HFFc6 (cell line): ENCODE results near the gene EHBP1. TPM values are rescaled to one million over a fixed set of nuclear protein-coding genes. Genes with fewer than 3 reads are reported as not detected.

ENCODE experiments used
- DNase-seq: peaks from one replicate; pipeline ENCODE4 v3.0.0-alpha.2; 2018
- H3K27ac Mint-ChIP-seq: 2 replicates; pipeline ENCODE4 v1.8.0; 2020; ENCODE audit warnings: mild to moderate bottlenecking, mixed read lengths
- H3K27me3 Mint-ChIP-seq: 2 replicates; pipeline ENCODE4 v1.8.0; 2021; ENCODE audit warnings: mild to moderate bottlenecking, moderate library complexity, mixed read lengths; ENCODE audit not compliant: insufficient read depth
- H3K36me3 Mint-ChIP-seq: 2 replicates; pipeline ENCODE4 v1.8.0; 2021; ENCODE audit warnings: low read depth, mixed read lengths
- H3K4me1 Mint-ChIP-seq: 2 replicates; pipeline ENCODE4 v1.8.0; 2020; ENCODE audit warnings: low read depth, mixed read lengths
- H3K4me3 Mint-ChIP-seq: 2 replicates; pipeline ENCODE4 v1.8.0; 2020; ENCODE audit warnings: mild to moderate bottlenecking, moderate library complexity, mixed read lengths
- H3K9me3 Mint-ChIP-seq: 2 replicates; pipeline ENCODE4 v1.8.0; 2020; ENCODE audit warnings: mild to moderate bottlenecking, mixed read lengths
- total RNA-seq, 6 experiments: library from RNA; stranded (reverse); fragmentation: NEBNext Ultra II Directional; extraction: Animal tissue kit (Norgen Biotek cat#: 25700); gene quantifications; 2 replicates in 1 of 6; 3 replicates in 5 of 6; pipeline ENCODE4 v1.2.3, GENCODE V29; 2021
- TF ChIP-seq, protein P1 (sequence below): fragments of 200-600 bp; sonication (generic); IDR thresholded peaks from 2 replicates; pipeline ENCODE4 v1.5.0; 2021; ENCODE audit warnings: antibody characterized with exemption, mild to moderate bottlenecking

Gene EHBP1
- total RNA-seq, 6 experiments from 2014 or later = 72.7 to 87.3 (median 80.6) TPM

DNA sequence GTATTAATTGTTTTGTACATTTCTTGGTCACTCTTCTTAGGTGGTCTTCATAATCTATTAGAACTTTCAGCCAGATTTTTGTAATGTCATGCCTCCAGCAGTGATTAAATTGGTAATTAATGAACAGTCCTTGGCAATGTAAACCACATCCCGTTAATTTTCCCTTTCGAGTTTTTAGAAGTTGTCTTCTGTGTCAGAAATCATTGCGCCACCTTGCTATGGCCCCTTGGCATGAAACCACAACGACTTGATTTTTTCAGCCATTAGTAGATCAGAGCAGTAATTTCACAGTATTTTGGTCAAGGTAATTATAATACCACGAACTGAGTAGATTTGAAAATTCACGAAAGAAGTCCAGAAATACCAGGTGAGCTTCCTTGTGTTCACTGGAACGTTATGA, 259.2 kb downstream of the EHBP1 start:
- TF ChIP-seq, protein P1, sequence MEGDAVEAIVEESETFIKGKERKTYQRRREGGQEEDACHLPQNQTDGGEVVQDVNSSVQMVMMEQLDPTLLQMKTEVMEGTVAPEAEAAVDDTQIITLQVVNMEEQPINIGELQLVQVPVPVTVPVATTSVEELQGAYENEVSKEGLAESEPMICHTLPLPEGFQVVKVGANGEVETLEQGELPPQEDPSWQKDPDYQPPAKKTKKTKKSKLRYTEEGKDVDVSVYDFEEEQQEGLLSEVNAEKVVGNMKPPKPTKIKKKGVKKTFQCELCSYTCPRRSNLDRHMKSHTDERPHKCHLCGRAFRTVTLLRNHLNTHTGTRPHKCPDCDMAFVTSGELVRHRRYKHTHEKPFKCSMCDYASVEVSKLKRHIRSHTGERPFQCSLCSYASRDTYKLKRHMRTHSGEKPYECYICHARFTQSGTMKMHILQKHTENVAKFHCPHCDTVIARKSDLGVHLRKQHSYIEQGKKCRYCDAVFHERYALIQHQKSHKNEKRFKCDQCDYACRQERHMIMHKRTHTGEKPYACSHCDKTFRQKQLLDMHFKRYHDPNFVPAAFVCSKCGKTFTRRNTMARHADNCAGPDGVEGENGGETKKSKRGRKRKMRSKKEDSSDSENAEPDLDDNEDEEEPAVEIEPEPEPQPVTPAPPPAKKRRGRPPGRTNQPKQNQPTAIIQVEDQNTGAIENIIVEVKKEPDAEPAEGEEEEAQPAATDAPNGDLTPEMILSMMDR = no peak
- no peaks in the 10 kb centered on the region for H3K4me1 Mint-ChIP-seq
- H3K9me3 Mint-ChIP-seq = no peaks in the 10 kb centered on the region
- DNase-seq = no peak
- no peak overlapping the region for H3K27ac Mint-ChIP-seq
- no peak overlapping the region for H3K4me3 Mint-ChIP-seq
- no peaks in the 10 kb centered on the region for H3K27me3 Mint-ChIP-seq
- H3K36me3 Mint-ChIP-seq = peaks cover 9% of the 10 kb centered on the region

DNA sequence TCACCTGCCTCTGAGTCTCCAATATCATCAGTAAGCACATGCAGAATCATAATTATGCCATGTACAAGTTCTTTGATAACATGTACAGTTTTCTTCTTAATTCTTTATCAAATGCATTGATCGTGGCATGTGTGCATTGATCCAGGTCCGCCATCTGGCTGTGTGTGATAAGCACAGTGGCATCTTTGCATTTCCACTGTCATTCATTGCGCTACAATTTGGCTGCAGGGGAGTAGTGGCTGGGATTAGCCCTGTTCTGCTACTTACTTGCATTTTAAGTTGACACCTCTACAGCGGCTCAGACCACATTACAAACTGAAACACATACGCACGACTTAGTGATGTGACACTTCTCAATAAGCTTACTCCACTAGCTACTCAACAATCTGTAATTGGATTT, 261.5 kb downstream of the EHBP1 start:
- Mint-ChIP-seq H3K27ac (no peak overlapping the region), H3K4me3 (no peak overlapping the region), H3K4me1 (no peaks in the 10 kb centered on the region), H3K27me3 (no peaks in the 10 kb centered on the region), H3K36me3 (peaks cover 5% of the 10 kb centered on the region), H3K9me3 (no peaks in the 10 kb centered on the region)
- DNase-seq = no peak
- TF ChIP-seq, protein P1 = no peak

DNA sequence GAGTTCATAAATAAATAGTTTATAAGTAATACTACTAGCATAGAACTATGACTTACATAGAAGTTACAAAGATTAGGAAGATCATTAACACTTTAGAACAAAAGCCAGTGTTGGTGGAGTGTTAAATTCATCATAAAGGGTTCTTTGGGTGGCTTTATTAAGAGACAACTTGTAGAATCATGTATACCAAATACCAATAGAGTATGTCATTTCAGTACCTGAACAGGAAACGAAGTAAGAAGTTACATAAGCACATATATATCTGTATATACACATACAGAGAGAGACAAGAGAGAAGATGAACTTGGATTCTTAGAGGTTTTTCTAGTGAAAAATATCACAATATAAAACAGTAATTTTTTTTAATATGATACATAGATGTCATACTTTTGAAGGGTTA, 262.7 kb downstream of the EHBP1 start:
- Mint-ChIP-seq H3K27ac (no peak overlapping the region), H3K36me3 (peaks cover 10% of the 10 kb centered on the region), H3K4me1 (no peaks in the 10 kb centered on the region), H3K9me3 (no peaks in the 10 kb centered on the region), H3K4me3 (no peak overlapping the region), H3K27me3 (no peaks in the 10 kb centered on the region)
- no peak for DNase-seq
- TF ChIP-seq, protein P1 = no peak

DNA sequence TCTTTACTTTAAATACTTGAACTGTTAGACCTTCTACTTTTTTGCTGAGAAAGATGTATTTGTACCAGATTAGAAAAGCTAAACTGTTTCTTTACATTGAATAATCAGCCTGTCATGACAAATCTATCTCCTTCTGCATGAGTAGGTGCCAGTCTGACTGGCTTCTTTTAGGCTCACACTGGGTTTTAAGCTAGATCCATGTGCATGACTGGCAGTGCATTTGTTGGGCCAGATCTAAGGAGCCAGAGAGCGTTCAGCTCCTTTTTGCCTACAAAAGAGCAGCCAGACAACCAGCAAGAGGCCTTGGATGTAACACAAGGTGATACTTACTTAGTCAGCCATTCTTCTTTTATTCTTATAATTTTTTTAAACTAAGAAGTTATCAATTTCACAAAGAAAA, 263.2 kb downstream of the EHBP1 start:
- Mint-ChIP-seq H3K4me1 (no peaks in the 10 kb centered on the region), H3K27ac (no peak overlapping the region)

DNA sequence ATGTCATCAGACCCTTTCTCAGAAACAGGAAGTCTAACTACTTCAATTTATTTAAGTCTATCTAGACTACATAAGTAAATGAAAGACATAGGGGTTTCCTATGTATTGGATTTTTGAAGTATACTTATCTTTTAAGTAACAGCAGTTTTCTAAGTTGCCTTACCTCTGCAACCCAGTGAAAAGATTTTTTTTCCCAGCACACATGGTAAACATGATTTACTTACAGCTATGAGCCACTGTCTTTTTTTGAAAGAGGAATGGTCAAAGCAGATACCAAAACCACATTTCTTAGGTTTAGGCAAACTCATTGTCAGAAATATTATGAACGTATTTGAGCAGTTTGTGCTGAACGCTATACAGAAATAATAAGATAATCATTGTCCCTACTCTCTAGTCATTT, 266.4 kb downstream of the EHBP1 start:
- Mint-ChIP-seq H3K27me3 (no peaks in the 10 kb centered on the region), H3K9me3 (no peaks in the 10 kb centered on the region), H3K36me3 (peaks cover 20% of the 10 kb centered on the region), H3K27ac (no peak overlapping the region), H3K4me1 (no peaks in the 10 kb centered on the region), H3K4me3 (no peak overlapping the region)
- TF ChIP-seq, protein P1 = no peak
- no peak for DNase-seq

More for the DNA sequence above, 263.2 kb downstream of the EHBP1 start:
- Mint-ChIP-seq H3K27me3 (no peaks in the 10 kb centered on the region), H3K4me3 (no peak overlapping the region), H3K9me3 (no peaks in the 10 kb centered on the region), H3K36me3 (peaks cover 10% of the 10 kb centered on the region)
- no peak for DNase-seq
- TF ChIP-seq, protein P1 = no peak

DNA sequence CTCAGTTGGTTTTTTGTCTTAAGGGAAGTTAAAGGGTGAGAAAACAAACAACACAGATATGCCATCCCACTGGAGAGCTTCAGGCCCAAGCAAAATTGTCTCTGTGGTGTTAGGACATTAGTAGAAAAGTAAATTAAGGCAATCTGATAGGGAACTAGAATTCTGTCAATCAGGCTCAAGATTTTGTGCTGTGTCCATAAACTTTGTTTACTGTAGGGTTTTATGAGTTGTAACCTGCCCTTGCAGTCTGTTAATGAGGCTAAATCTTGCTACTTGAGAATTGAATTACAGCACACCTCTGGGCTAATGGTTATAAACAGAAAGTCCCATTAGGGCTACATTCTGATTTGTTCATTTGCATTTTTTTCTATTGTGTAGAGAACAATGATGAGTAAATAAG, 267.1 kb downstream of the EHBP1 start:
- DNase-seq = no peak
- Mint-ChIP-seq H3K36me3 (peaks cover 20% of the 10 kb centered on the region), H3K27me3 (no peaks in the 10 kb centered on the region), H3K27ac (no peak overlapping the region), H3K9me3 (no peaks in the 10 kb centered on the region), H3K4me1 (no peaks in the 10 kb centered on the region), H3K4me3 (no peak overlapping the region)
- TF ChIP-seq, protein P1 = no peak
